22Rv1 (cell line): ENCODE data around the gene GNAL.

ENCODE experiments used
- H3K27ac ChIP-seq: fragments of 450-650 bp; 2 replicates; pipeline ENCODE4 v1.5.1; 2017
- CTCF ChIP-seq: fragments of 450-650 bp; IDR thresholded peaks from 2 replicates; pipeline ENCODE4 v1.5.1; 2017; ENCODE audit warnings: mild to moderate bottlenecking
- ZFX ChIP-seq: fragments of 450-650 bp; IDR thresholded peaks from 2 replicates; pipeline ENCODE4 v1.6.1; 2017; ENCODE audit warnings: antibody characterized with exemption, borderline replicate concordance

GNAL gene

GRCh38 chr18:11669271-11669947 lies 19.7 kb upstream of the GNAL start:
- no peak overlapping the region for H3K27ac ChIP-seq
- TF ChIP-seq CTCF (no peak), ZFX (no peak)

GRCh38 chr18:11669948-11670275 lies 19.2 kb upstream of the GNAL start:
- TF ChIP-seq CTCF (no peak), ZFX (no peak)
- no peak overlapping the region for H3K27ac ChIP-seq

GRCh38 chr18:11671156-11671555 lies 17.9 kb upstream of the GNAL start:
- TF ChIP-seq ZFX, result no peak
- TF ChIP-seq CTCF, result no peak

GRCh38 chr18:11672198-11672597 lies 16.9 kb upstream of the GNAL start:
- no peak for TF ChIP-seq CTCF
- no peak for TF ChIP-seq ZFX
- H3K27ac ChIP-seq, result no peak overlapping the region

More at GRCh38 chr18:11671156-11671555, 17.9 kb upstream of the GNAL start:
- H3K27ac ChIP-seq, result no peak overlapping the region

- no peak overlapping the region for H3K27ac ChIP-seq
- no peak for TF ChIP-seq ZFX
- TF ChIP-seq CTCF, result no peak
These were observed 16.1 kb upstream of the GNAL start for GRCh38 chr18:11672846-11673454.

- no peak for TF ChIP-seq ZFX
- TF ChIP-seq CTCF, result no peak
- no peak overlapping the region for H3K27ac ChIP-seq
These were observed 15.5 kb upstream of the GNAL start for GRCh38 chr18:11673560-11673959.

GRCh38 chr18:11674119-11674518 lies 14.9 kb upstream of the GNAL start:
- H3K27ac ChIP-seq, result no peak overlapping the region
- TF ChIP-seq CTCF (no peak), ZFX (no peak)
